B cell (primary cell): ENCODE data around the gene LOX.

Experiments used
- EZH2 ChIP-seq: IDR thresholded peaks from 2 replicates; pipeline ENCODE4 v1.6.1; 2012; ENCODE audit warnings: borderline replicate concordance, low read depth, mild to moderate bottlenecking, moderate library complexity, low read length; ENCODE audit not compliant: insufficient read depth, poor library complexity, severe bottlenecking
- TF ChIP-seq, protein P1 (sequence below): fragments of 200-600 bp; IDR thresholded peaks from one replicate; pipeline ENCODE4 v1.8.0; 2022; ENCODE audit warnings: antibody characterized with exemption, mild to moderate bottlenecking

DNA sequence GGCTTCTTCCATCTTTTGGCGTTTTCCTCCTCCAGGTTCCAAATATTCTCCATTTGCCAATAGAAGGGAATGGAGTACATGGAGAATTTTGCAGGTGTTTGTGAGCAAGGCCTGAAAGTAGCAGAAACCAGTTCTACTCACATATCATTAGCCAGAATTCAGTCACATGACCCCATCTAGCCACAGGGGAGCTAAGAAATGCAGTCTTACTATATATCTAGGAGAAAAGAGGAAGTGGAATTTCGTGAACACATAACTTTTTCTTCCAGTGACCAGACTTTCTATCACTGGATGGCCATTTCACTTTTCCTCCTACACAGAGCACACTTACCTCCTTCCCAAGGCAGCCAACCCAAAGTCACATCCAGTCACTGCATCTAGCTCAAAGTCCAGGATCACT lies 55.1 kb downstream of the LOX start:
- no peak for TF ChIP-seq EZH2
- TF ChIP-seq, protein P1, sequence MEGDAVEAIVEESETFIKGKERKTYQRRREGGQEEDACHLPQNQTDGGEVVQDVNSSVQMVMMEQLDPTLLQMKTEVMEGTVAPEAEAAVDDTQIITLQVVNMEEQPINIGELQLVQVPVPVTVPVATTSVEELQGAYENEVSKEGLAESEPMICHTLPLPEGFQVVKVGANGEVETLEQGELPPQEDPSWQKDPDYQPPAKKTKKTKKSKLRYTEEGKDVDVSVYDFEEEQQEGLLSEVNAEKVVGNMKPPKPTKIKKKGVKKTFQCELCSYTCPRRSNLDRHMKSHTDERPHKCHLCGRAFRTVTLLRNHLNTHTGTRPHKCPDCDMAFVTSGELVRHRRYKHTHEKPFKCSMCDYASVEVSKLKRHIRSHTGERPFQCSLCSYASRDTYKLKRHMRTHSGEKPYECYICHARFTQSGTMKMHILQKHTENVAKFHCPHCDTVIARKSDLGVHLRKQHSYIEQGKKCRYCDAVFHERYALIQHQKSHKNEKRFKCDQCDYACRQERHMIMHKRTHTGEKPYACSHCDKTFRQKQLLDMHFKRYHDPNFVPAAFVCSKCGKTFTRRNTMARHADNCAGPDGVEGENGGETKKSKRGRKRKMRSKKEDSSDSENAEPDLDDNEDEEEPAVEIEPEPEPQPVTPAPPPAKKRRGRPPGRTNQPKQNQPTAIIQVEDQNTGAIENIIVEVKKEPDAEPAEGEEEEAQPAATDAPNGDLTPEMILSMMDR, result no peak
